PFSK-1 (cell line): ENCODE results near the gene OBI1.

ENCODE experiments used
- FOXP2 ChIP-seq: optimal IDR thresholded peaks from 2 replicates; pipeline ENCODE3; 2011; ENCODE audit warnings: borderline replicate concordance, control low read depth, inconsistent platforms; ENCODE audit not compliant: insufficient read depth; ENCODE audit errors: extremely low read length, extremely low read depth
- POLR2AphosphoS5 ChIP-seq: IDR thresholded peaks from 2 replicates; pipeline ENCODE4 v1.6.1; 2012; ENCODE audit warnings: low read depth, mild to moderate bottlenecking, control low read depth, low read length, moderate library complexity
- REST ChIP-seq, 2 experiments: IDR thresholded peaks; 2 replicates each; pipeline versions ENCODE4 v1.6.1 to v1.8.0; 2011 to 2012; ENCODE audit warnings: low read depth in 2 of 2, low read length in 2 of 2, control low read depth in 1 of 2, inconsistent platforms in 1 of 2, mild to moderate bottlenecking in 1 of 2, moderate library complexity in 1 of 2; ENCODE audit not compliant: insufficient read depth in 1 of 2
- SIN3A ChIP-seq: IDR thresholded peaks from 2 replicates; pipeline ENCODE4 v1.6.1; 2012; ENCODE audit warnings: mild to moderate bottlenecking, low read length, moderate library complexity, borderline replicate concordance; ENCODE audit not compliant: insufficient read depth
- TAF1 ChIP-seq: IDR thresholded peaks from 2 replicates; pipeline ENCODE4 v1.6.1; 2012; ENCODE audit warnings: low read length, control low read depth, borderline replicate concordance; ENCODE audit not compliant: insufficient read depth

OBI1 gene

GRCh38 chr13:78649997-78650716 is 8.8 kb downstream of the OBI1 start:
- TF ChIP-seq REST (IDR thresholded peaks at IDR 0.05; ENCODE audit: insufficient read depth in 1 of 2, low read depth in 2 of 2, low read length in 2 of 2) = no peak
- TF ChIP-seq POLR2AphosphoS5 = no peak
- TF ChIP-seq FOXP2 = no peak
- TF ChIP-seq SIN3A = no peak
- TF ChIP-seq TAF1 = no peak

GRCh38 chr13:78638216-78638615 is 20.7 kb downstream of the OBI1 start:
- TF ChIP-seq REST (IDR thresholded peaks at IDR 0.05; ENCODE audit: insufficient read depth in 1 of 2, low read depth in 2 of 2, low read length in 2 of 2) (no peak), FOXP2 (no peak), SIN3A (no peak), TAF1 (no peak), POLR2AphosphoS5 (no peak)

- TF ChIP-seq SIN3A (no peak), TAF1 (no peak), FOXP2 (no peak)
Measured at GRCh38 chr13:78636495-78636894, 22.5 kb downstream of the OBI1 start.

GRCh38 chr13:78632996-78633395 is 26.0 kb downstream of the OBI1 start:
- TF ChIP-seq FOXP2 (no peak), REST (IDR thresholded peaks at IDR 0.05; ENCODE audit: insufficient read depth in 1 of 2, low read depth in 2 of 2, low read length in 2 of 2) (no peak), TAF1 (no peak), SIN3A (no peak), POLR2AphosphoS5 (no peak)

GRCh38 chr13:78631077-78631476 is 27.9 kb downstream of the OBI1 start:
- TF ChIP-seq SIN3A = no peak
- TF ChIP-seq POLR2AphosphoS5 = no peak
- TF ChIP-seq TAF1 = no peak
- TF ChIP-seq FOXP2 = no peak
- TF ChIP-seq REST (IDR thresholded peaks at IDR 0.05; ENCODE audit: insufficient read depth in 1 of 2, low read depth in 2 of 2, low read length in 2 of 2) = no peak
